H1 (cell line): ENCODE measurements around the gene CPPED1. TPM values are rescaled to one million over a fixed set of nuclear protein-coding genes. Genes with fewer than 3 reads are reported as not detected.

Source experiments
- BRCA1 ChIP-seq: IDR thresholded peaks from 2 replicates; pipeline ENCODE4 v1.6.1; 2012; ENCODE audit warnings: low read depth, low read length, improper control_type of control experiment
- CHD7 ChIP-seq: fragments of 300-600 bp; sonication (generic); IDR thresholded peaks from 2 replicates; pipeline ENCODE4 v1.7.1; 2012; ENCODE audit warnings: low read length, moderate library complexity, mild to moderate bottlenecking, inconsistent platforms; ENCODE audit not compliant: insufficient replicate concordance
- POLR2AphosphoS5 ChIP-seq: IDR thresholded peaks from 2 replicates; pipeline ENCODE4 v1.6.1; 2011; ENCODE audit warnings: low read depth, low read length
- SP2 ChIP-seq: IDR thresholded peaks from 2 replicates; pipeline ENCODE4 v1.6.1; 2012; ENCODE audit warnings: mild to moderate bottlenecking, low read length, inconsistent platforms
- polyA plus RNA-seq, 7 experiments: library from polyadenylated mRNA; depleted of rRNA in 3 of 7; stranded (reverse) in 5 of 7; unstranded in 2 of 7; fragments of >200 nt in 5 of 7; fragments of 200-250 nt in 2 of 7; gene quantifications; 1 replicate in 5 of 7; 2 replicates in 1 of 7; 4 replicates in 1 of 7; pipeline versions ENCODE4 v1.2.1 to v1.2.3, GENCODE V29; 2011 to 2013; ENCODE audit warnings: missing spikeins in 2 of 7, mixed read lengths in 2 of 7
- total RNA-seq: library from RNA; stranded (reverse); fragmentation: NEBNext Ultra II Directional; extraction: Animal tissue kit (Norgen Biotek cat#: 25700); gene quantifications from 2 replicates; pipeline ENCODE4 v1.2.1, GENCODE V29; 2021

Gene CPPED1
- total and polyA plus RNA-seq, 2 of the 8 experiments (the other 6 are each of a cell fraction or from before 2014, with no cell fraction given), result 3.5 to 11.2 TPM

- TF ChIP-seq CHD7 (no peak), POLR2AphosphoS5 (no peak), SP2 (no peak), BRCA1 (no peak)
These were observed 66.1 kb downstream of the CPPED1 start (continued) for GRCh38 chr16:12737563-12737962.
